ENCODE data around the gene ABLIM2.

Gene ABLIM2

DNA sequence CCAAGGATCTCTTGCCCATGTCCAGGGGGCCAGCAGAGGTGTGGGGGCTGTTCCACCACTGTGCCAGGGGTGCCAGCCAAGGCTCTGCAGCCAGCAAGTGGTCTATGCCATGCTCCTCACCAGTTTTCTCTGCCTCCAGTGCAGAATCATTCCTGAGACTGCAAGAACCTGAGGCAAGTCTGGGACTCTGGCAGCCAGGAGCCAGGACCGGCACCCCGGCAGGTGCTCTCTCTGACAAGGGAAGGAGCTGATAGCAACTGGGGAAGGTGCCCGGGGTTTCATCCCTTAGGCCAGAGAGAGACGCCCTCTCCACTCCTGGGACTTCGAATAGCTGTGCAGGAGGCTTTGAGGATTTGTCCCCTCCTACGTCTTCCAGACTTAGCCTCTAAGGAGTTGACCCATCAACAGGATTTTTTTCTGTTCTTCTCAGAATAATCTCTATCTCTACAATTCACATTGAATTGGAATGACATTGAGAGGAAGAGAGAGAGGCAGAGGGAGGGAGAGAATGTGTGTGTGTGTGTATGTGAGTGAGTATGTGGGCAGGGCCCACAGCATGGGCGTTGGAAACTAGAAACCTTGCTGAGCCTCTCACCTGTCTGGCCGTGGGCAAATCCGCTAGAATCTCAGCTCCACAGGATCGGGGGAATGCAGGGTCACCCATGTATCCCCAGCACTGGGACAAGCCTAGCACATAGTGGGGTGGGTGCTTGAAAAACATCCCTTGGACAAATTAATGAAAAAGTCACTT, 144.5 kb downstream of the ABLIM2 start:
- no peak for TF ChIP-seq ZFX (IDR thresholded peaks at IDR 0.05)
- no peak for TF ChIP-seq CTCF (conservative IDR thresholded peaks at IDR 0.05)
- no peak overlapping the region for H3K27ac ChIP-seq

GRCh38 chr4:8012517-8012916, 146.1 kb downstream of the ABLIM2 start:
- no peak overlapping the region for H3K27ac ChIP-seq
- TF ChIP-seq ZFX (IDR thresholded peaks at IDR 0.05) (no peak), CTCF (conservative IDR thresholded peaks at IDR 0.05) (no peak)

DNA sequence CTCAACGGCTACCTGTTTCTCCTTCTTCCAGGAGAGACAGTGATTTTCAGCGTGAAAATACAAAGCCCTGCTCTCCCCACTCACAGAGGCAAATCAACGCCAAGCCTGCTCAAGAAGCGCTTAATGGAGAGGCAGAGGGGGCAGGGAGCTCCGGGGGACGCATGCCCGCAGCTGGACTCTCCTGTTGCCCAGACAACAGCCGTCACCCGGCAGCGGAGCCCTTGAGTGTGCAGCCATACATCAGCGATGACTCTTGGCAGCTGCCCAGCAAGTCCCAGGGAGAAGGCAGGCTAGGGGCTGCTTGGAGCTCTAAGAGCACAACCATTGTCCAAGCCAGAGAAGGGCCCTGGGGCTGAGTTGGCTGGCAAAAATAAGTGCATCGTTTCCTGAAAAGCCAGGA, 148.0 kb downstream of the ABLIM2 start:
- no peak overlapping the region for H3K27ac ChIP-seq
- no peak for TF ChIP-seq ZFX (IDR thresholded peaks at IDR 0.05)
- TF ChIP-seq CTCF (conservative IDR thresholded peaks at IDR 0.05), result no peak

- H3K27ac ChIP-seq, result no peak overlapping the region
- no peak for TF ChIP-seq ZFX (IDR thresholded peaks at IDR 0.05)
Observed at GRCh38 chr4:8009710-8010511, 148.7 kb downstream of the ABLIM2 start.

DNA sequence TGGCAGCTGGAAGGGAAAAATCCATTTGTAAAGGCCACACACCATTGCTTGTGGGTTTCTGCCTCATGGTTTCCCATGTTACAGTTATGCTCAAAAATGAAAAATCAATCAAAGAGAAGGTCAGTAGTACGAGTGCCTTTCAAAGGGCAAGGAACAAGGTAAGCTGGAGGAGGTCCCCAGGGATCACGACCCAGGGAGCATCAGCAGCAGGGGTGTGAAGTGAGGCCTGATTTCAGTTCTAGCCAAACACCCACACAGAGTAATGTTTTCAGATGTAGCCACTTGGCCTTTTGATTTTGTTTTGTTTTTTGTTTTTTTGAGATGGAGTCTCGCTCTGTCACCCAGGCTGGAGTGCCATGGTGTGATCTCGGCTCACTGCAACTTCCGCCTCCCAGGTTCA, 149.5 kb downstream of the ABLIM2 start:
- no peak for TF ChIP-seq ZFX (IDR thresholded peaks at IDR 0.05)
- TF ChIP-seq CTCF (conservative IDR thresholded peaks at IDR 0.05), result no peak
- no peak overlapping the region for H3K27ac ChIP-seq

DNA sequence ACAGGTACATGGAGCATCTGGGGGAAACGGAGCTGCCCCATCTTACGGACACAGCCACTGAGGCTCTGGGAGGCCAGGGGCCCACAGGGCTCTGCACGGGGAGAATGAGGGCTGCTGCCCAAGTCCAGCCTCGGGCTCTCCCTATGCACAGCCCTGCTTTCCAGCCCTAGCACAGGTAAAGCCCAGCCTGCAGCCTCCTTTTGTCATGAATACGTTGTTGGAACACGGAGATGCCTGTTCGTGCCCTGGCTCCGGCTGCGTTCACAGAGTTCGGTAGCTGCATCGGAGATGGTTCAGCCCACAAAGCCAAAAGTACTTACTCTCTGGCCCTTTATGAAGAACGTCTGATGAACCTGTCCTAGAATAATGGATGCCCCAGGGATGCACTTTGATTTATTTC, 150.2 kb downstream of the ABLIM2 start:
- H3K27ac ChIP-seq, result no peak overlapping the region
- TF ChIP-seq CTCF (conservative IDR thresholded peaks at IDR 0.05) (no peak), ZFX (IDR thresholded peaks at IDR 0.05) (no peak)

GRCh38 chr4:8007581-8007980, 151.0 kb downstream of the ABLIM2 start:
- no peak for TF ChIP-seq CTCF (conservative IDR thresholded peaks at IDR 0.05)
- TF ChIP-seq ZFX (IDR thresholded peaks at IDR 0.05), result no peak
- no peak overlapping the region for H3K27ac ChIP-seq

Data from C4-2B (cell line).